ENCODE results near the gene HOXA6.

HOXA6 gene

DNA sequence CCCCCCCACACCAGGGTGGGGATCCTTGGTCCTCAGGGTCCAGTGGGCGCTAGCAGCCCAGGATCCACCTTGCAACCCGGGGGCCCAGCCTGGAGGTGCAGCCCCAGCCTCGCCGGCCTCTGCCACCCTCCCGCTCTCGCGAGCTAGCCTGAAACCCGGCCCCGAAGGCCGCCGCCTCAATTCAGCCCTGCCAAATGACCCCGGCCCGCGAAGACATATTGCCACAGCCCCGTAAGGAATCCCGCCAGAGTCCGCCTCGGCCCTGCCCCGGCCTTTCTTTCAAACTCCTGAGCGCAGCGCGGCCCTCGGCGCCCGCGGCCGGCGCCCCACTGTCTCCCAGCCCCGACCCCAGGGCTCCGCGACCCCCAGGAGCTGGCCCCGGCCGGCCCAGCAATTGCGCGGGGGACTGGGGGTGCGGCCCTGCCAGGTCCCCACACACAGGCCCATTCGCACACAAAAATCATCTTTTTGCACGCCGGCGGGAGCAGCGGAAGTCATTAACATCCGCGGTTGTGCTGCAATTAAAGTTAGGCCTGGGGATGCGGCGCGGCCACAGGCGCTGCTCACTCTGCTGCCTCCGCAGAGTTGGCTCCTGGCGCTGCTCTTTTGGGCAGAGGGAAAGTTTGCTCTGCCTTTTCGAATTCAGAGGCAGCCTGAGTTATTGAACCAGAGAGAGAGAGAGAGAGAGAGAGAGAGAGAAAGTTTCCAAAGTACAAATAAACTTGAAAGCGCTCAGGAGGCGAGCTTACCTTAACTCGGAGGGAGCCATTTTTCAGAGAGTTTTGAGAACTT, 8.0 kb downstream of the HOXA6 start:
- no peak for DNase-seq (ENCODE audit: low read depth in 2 of 2)

DNA sequence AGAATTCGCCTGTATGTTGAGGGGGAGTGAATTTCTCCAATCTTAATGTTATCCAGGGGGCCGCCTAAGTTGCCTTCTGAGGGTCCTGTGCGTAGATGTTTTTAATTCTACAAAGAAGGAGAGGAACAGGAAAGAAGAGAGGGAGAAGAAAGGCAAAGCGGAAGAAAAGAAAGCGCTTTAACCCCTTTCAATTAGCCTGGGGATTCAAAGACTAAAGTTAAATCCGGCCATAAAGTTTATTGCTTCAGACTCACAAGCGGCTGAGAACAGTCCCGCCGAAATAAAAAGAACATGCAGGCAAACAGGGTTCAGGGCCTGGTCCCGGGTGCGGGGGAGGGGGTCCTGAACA, 8.6 kb downstream of the HOXA6 start:
- no peak for DNase-seq (ENCODE audit: low read depth in 2 of 2)

DNA sequence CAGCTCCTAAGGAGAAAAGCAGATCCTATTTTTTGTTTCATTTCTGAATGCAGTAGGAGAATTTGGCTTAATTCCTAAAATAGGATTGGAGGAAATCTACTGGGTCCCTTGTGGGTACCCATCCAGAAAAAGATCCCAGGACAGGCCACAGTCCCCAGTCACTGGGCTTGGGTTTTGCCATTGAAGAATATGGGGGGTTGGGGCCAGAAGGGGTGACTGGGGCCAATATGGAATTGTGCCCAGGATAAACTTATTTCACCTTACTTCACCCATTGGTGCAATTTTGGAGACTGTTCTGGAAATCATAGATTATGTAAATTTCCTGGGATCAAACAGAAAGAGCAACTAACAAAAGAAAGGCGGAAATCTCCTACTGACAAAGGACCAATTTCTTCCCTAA, 9.1 kb downstream of the HOXA6 start:
- no peak for DNase-seq (ENCODE audit: low read depth in 2 of 2)

DNA sequence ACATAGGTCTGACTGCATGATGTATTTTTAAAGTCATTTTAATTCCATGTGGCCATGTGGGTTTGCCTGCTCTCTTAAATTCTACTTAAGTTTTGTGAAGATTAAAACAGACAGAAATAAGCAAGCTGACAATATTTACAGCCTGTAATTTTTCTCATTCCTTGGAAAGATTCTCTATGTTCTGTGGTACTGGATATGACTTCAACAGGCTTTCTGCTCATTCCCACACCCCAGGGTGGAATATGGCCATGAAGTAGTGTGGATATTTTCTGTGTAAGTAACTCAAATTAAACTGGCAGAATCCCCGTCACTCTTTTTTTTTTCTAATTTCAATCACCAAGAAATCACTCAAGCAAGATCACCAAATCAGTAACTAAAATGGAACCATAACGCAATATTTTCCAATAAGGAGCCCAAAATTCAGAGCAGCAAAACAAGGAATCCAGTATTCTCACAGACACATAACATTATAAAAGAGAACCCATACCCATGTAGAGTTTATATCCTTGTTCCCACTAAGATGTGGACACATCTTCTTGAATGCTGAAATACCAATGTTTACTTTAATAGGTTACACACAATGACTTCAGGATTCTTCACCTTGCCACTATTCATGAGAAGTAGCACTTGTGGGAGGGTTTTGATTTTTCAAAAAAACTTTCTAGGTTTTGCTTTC, 9.8 kb downstream of the HOXA6 start:
- no peak for DNase-seq (ENCODE audit: low read depth in 2 of 2)

DNA sequence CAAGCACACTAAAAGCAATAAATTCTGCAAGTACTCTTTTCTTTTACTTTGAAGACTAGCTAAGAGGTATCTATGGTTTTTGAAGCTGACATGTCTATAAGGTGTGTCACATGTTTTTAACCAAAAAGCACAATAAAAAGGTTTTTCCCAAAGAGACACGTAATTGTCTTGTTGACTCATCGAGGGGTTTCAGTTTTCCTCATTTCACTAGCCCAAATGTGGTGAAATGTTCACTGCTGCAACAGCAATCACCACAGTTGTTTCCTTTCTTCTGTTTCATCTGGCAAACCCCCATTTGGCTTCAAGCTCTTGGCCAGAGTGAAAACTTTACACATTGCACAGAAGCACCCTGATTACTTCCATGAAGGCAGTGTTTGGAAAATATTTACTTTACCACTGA, 13.2 kb downstream of the HOXA6 start:
- DNase-seq (ENCODE audit: low read depth in 2 of 2) = no peak

DNA sequence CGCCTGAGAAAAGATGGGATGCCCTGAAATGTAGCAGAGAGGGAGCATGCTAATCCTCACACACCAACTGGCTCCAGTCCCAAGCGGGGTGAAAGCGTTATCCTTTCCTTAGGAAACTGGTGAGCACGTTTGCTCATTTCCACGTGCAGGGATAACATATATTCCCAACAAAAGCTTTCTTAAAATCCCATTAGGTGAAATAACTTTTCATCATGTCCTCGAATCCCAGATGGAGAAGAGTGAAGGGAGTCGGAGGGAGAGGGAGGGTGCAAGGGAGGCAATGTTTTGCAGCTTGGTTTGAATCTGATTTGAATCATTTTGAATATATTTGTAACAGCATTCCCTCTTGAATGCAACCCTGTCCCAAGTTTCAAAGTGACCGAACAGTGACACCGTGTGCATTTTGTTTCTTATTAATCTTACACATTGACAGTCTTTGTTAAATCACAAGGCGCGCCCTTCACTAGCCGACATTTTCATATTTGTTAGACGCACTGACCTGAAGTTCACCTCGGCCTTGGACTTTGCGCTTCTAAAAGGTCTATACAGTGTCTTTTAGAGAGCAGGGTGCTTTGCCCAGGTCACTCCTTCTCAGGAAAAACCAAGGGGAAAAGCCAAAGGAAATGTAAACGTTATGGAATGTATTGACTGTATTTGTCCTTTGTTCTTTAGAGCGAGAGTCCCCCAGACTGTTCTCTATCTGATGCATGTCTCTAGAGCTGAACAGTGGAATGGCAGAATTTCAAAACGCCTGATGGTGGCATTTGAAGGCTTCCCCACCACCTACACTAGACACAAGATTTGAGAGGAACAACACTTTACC, 14.0 kb downstream of the HOXA6 start:
- no peak for DNase-seq (ENCODE audit: low read depth in 2 of 2)

DNA sequence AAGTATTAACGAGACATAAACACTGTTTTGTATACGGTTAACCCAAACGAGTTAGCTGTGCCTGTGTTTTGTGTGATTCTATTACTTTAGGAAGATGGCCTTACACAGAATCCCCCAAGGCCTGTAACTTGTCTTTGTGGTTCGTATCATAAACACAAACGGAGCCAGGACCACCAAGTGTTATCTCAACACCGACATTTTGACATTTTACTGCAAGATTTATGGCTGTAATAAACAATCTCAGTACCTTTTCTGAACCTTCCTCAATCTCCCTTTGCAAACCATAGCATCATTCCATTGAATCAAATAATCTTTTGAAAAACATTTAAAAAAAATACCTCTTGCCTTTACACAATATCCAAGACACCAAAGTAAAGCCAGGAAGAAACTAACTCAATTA, 14.6 kb downstream of the HOXA6 start:
- DNase-seq (ENCODE audit: low read depth in 2 of 2) = no peak

DNA sequence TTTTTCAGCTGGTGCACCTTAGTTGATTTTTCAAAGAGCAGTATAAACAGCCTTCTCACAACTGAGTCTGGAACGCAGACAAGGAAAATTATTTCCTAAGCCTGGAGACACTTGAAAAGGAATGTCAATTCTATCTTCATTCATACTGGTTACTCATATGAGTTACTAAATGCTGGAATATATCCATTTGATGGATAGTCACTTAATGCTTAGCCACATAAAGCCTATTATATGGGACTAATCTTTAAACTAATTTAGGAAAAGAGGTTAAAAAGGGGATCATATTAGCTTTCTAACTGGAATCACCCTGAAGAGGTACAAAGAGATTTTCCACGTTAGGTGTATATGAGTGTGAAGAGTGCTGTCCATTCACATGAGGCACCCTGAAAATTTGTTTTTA, 15.4 kb downstream of the HOXA6 start:
- DNase-seq (ENCODE audit: low read depth in 2 of 2) = no peak

DNA sequence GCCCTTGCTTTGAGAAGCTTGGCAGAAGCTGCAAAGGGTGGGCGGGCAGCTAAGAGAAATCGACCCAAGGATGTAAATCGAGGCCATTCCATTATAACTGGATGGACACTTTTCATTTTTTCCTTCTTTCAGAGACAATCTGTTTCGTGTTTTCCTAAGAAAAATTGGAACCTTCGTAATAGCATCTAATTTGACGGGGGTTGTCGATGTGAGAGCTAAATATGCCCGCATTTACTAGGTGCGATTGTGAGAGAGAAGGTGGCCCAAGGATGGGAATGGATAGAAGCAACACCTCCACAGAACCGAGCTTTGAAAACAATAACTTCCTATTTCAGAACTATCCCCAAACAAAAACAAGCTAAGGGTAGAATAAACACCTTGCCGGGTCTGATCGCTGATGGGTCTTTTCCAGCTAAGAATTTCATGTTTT, 16.2 kb downstream of the HOXA6 start:
- DNase-seq (ENCODE audit: low read depth in 2 of 2) = no peak

DNA sequence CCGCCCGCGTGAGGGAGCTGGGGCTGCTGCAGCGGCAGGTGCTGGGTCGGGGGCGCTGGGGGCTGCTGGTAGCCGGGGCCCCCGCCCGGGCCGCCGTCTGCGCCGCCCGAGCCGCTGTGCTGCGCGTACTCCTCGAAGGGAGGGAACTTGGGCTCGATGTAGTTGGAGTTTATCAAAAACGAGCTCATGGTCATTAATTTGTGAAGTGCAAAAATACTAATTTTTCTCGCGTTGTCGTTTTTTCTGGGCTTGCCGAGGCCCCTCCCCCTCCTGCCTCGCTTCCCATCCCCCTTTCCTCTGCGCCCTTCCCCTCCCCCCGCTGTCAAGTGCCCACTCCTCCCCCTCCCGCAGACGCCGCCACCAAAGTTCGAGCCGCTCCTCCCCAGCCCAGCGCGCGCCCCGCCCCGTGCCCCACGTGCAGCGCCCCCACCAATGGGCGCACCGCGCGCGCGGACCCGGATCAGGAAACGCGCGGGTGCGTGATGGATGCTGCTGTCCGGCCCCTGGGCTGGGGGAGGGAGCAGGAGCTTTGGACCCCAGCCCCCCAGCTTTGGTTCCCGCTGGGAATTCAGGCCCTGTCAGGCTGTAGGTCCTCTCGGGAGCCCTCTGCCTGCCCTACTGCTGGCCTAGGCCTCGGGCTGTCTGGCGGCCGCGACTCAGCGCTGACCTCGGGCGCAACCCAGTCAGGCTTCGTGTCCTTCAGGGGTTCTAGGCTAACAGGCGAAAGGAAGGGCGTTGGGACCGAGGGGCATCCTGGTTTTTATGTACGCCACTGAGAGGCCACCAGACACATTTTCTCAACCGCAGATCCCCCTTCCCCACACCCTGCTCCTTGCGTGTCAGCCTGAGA, 16.8 kb downstream of the HOXA6 start, which contains the start of gene HOXA4:
TSS of gene HOXA4 (minus strand) at position 218 of the 850 bp plus-strand sequence. CDS start at position 194, 24 bp downstream.
- peak; percentile 39 to 54 for DNase-seq (ENCODE audit: low read depth in 2 of 2)

DNA sequence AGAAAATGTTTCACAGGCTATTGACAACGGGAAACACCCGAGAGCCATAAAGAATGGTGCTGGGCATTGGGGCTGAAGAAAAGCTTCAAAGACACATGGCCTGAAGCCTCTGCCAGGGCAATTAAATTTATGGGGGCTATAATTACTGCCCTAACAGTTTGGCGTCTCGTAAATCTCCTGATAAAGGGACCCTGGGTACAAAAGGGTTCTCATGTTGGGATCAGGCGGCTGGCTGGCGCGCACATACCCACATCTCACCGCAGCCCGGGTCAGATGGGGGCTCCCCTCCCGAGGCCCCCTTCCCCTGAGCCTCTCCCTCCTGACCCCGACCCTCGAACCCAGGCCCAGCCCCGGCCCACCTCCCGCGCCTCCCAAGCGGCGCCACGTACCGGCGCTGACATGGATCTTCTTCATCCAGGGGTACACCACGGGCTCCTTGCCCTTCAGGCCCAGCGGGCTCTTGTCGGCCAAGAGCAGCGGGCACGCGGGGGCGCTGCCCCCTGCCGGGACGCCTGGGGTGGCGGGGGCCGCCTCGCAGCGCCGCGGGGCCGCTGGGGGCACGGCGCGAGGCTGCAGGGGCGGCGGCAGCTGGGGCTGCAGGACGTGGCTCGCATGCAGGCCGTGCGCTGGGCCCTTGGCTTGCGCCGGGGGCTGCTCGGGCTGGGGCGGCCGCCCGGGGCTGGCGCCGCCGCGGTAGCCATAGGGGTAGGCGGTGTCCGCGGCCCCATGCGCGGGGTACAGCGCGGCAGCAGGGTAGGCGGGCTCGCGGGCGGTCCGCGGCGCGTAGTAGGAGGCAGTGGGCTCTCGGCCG, 17.6 kb downstream of the HOXA6 start:
- no peak for DNase-seq (ENCODE audit: low read depth in 2 of 2)

DNA sequence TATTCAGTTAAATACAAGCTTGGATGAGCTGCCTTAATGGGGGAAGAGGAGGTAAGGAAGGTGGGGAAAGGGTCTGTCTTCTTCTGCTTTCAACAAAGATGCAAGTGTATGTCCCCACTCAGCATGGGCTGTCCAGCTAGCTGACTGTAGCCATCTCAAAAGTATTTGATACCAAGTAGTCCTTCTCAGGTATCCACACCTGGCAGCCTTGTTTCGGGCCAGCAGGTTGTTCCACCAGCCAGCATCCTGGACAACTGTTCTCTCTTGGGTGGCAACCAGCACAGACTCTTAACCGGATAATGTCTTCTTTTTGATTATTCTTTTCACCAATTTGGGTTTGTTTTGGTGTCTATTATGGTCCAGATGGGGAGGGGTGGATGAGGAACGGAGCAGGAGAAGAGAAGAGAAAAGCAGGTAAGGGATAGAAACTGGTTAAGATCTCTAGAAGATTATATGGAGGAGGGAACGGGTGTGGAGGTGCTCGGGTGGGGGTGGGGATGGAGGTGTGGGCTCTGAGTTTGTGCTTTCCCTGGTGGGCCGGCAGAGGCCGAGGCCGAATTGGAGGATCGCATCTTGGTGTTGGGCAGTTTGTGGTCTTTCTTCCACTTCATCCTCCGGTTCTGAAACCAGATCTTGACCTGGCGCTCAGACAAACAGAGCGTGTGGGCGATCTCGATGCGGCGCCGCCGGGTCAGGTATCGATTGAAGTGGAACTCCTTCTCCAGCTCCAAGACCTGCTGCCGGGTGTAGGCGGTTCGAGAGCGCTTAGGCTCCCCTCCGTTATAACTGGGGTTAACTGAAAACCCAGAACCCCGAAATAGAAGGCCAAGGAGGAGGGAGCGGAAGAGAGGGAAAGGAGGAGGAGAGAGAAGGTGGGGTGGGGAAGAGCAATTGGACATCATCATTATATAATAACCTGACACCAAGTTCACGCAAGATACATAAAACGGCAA, 18.5 kb downstream of the HOXA6 start:
- no peak for DNase-seq (ENCODE audit: low read depth in 2 of 2)

DNA sequence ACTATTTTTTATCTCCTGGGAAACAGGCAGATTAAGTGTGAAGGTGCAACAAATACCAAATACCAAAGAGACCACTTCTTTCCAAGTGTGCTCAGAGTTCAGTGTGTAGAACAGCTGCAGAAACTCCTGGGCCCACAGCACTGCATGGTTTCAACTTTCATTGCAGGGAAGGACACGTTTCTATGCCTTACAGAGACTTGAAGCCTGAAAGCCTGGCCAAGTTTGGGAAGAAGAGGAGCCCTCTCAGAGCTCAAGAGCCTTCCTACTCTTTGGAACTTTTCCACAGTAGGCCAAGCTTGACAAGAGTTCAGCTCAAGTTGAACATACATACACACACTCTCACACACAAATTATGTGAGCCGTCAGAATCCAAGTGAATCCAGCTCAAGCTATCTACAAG, 19.5 kb downstream of the HOXA6 start:
- DNase-seq (ENCODE audit: low read depth in 2 of 2) = no peak

DNA sequence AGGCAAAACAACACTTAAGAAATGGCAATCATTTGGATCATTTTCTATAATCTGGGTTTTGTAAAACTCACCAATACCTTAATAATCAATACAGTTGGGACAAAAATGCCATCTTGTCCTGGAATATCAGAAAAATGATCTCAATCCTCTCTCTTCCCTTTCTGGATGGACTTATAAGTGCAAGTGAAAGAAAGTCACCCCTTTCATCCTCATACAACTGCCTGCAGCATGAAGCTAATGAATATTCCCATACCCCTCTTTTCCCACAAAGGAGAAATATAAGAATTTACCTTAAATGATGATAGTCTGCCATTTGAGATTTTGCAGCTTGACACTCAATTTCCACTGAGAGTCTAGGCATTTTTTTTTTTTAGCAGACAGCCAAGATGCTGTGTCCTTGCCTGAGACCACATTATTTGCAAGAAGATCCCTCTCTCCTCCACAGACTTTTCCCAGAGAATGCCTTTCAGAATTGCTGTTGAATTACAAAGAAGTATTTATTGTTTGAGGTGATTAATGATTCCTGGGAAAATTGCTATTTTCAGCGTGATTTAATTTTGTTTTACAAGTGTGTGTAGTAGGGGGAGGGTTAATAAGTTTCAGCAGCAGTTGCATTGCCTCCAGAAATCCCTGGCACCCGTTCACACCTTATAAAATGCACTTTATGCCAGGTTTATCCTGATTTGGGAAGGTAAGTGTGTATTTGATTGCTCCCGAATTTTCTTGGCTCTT, 20.8 kb downstream of the HOXA6 start:
- no peak for DNase-seq (ENCODE audit: low read depth in 2 of 2)

DNA sequence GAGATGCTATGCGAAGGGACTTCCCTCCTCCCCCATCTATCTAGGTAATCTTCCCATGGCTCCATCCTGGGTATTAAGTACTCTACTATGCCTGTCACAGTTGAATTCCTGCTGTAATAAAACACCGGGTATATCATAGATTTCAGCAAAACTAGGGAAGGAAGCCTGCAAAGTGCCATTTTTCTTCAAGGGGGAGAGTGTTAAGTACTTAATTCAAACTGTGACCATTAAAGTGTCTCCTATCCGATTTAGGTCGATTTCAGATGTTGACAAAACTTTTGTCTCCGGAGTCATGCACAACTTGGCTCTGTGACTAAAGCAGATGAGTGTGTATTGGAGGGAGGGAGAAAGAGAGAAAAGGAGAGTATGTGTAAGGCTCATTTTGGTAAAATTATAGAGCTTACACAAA, 21.6 kb downstream of the HOXA6 start:
- no peak for DNase-seq (ENCODE audit: low read depth in 2 of 2)

DNA sequence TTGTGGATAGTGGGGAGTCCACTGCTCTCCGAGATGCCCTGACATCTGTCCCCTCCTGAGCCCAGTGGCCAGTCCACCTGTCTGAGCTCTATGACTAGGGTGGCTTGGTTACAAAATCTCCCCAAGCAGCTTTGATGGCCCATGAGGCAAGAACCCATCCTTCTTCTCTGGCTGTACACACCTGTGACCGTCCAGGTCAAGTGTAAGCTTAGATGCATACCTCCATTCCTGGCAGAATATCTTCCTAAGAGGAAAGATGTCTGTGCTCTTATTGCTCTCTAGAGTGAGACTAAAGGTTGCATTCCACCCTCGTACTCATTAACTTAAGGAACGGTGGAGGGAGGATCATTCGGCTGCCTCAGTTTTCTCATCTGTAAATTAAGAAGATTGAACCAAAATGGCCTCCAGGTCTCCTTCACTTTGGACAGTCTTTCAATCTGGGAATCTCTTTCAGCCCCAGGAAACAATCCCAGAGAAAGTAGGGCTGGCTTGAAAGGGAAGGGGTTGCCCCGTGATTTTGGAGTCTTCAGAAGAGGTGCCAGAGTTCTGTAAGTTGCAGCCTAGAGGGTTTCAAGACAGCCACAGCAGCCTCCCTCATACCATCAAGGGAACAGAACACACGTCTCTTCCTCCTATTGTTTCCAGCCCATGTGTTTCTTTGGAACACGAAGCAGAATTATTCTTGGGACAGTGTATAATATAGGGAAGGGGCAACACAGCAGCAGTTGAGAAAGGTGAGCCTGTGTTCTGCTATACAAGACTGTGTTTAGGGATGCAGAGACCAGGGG, 22.5 kb downstream of the HOXA6 start:
- DNase-seq (ENCODE audit: low read depth in 2 of 2) = no peak

DNA sequence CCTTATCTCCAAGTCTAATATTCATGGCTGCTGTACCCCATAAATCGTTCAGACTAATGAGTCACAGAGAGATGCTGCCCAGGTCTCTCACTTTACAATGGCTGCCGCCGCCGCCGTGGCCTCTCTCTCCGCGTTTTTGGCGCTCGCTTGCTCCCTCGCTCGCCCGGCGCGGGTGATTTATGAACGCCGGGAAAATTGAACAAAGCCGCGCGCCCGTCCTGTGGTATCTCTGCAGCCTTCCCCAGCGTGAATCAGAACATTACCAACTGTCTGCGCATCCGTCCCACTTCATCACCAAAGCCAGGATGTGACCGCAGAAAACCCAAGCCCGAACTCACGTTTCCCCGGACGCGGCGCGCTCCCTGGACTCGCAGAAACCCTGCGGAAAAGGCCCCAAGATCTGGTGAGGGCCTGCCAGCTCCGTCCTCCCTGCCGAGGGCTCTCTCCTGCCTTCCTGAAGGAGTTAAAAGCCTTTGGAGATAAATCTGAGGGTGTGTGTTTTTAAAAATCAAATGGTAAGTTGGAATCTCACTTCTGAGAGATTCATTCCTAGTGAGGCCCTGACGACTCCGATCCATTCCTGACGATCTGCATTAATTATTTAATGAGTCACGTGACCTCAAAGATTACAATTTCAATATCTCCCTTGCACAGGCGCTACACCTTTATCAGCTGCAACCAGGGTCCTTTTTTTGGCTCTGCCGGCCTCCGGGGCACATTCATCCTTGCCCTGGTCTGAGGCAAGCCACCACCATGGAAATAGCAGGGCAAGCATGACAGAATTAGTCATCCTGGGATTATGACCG, 23.3 kb downstream of the HOXA6 start:
- DNase-seq (ENCODE audit: low read depth in 2 of 2) = no peak
